GM12892 (cell line): ENCODE data around the gene MARK1.

ENCODE experiments used
- POLR2A ChIP-seq: IDR thresholded peaks from 2 replicates; pipeline ENCODE4 v1.6.1; 2011; ENCODE audit warnings: low read depth, low read length, control low read depth
- POLR2AphosphoS5 ChIP-seq: IDR thresholded peaks from 2 replicates; pipeline ENCODE4 v1.6.1; 2011; ENCODE audit warnings: low read depth, low read length, control low read depth
- TAF1 ChIP-seq: IDR thresholded peaks from 2 replicates; pipeline ENCODE4 v1.6.1; 2011; ENCODE audit warnings: low read depth, mild to moderate bottlenecking, control low read depth, low read length, borderline replicate concordance

GRCh38 chr1:220710333-220710732, 182.4 kb downstream of the MARK1 start:
- TF ChIP-seq POLR2A (no peak), POLR2AphosphoS5 (no peak), TAF1 (no peak)
